Endothelial cell of umbilical vein (primary cell): Measurements from ENCODE around the gene SMG1. TPM values are rescaled to one million over a fixed set of nuclear protein-coding genes. Genes with fewer than 3 reads are reported as not detected.

Experiments used
- BruUV-seq: library from RNA; stranded (reverse); fragments of 400-500 nt; replicated peaks from 2 replicates; lab custom pipeline; 2021; lab: Mats Ljungman, UMichigan
- CTCF ChIA-PET: fragments of 300-600, 350-600 bp; sonication (Branson Sonifier 250); formaldehyde crosslinking; loops from one replicate; lab custom pipeline; 2021; ENCODE audit warnings: antibody characterized with exemption, inconsistent platforms; lab: Charles Lee
- POLR2A ChIA-PET: fragments of 300-600, 350-600 bp; sonication (Branson Sonifier 250); formaldehyde crosslinking; loops from one replicate; lab custom pipeline; 2021; ENCODE audit warnings: antibody characterized with exemption, inconsistent platforms; lab: Charles Lee
- DNase-seq: peaks from one replicate; pipeline ENCODE4 v3.0.0-alpha.2; 2011; ENCODE audit warnings: low read depth, low spot score
- FAIRE-seq: peaks from 2 replicates; lab custom pipeline; 2011; peaks lifted over from hg19 to GRCh38; lab: Jason Lieb, UNC
- H2AFZ ChIP-seq: 2 replicates; pipeline ENCODE4 v1.6.0; 2012; ENCODE audit warnings: low read depth, low read length, control low read depth, inconsistent platforms
- H3K27ac ChIP-seq: 2 replicates; pipeline ENCODE4 v1.5.1; 2011; ENCODE audit warnings: low read depth, mild to moderate bottlenecking, control low read depth, low read length, moderate library complexity; ENCODE audit not compliant: insufficient read depth
- H3K27me3 ChIP-seq, 2 experiments: 2 replicates each; pipeline versions ENCODE4 v1.6.0 to v1.6.1; 2011; ENCODE audit warnings: low read length in 2 of 2, mixed read lengths in 1 of 2; ENCODE audit not compliant: control insufficient read depth in 2 of 2, insufficient read depth in 2 of 2
- H3K36me3 ChIP-seq, 2 experiments: 2 replicates in 1 of 2; 3 replicates in 1 of 2; pipeline ENCODE4 v1.5.1; 2011; ENCODE audit warnings: low read length in 2 of 2, mild to moderate bottlenecking in 1 of 2, moderate library complexity in 1 of 2; ENCODE audit not compliant: control insufficient read depth in 2 of 2, insufficient read depth in 2 of 2; ENCODE audit errors: extremely low read depth in 1 of 2
- H3K4me1 ChIP-seq: 3 replicates; pipeline ENCODE4 v1.5.1; 2011; ENCODE audit warnings: mild to moderate bottlenecking, low read length; ENCODE audit not compliant: control insufficient read depth, insufficient read depth; ENCODE audit errors: extremely low read depth
- H3K4me2 ChIP-seq: 2 replicates; pipeline ENCODE4 v1.6.1; 2011; ENCODE audit warnings: low read length, control low read depth, mixed read lengths; ENCODE audit not compliant: insufficient read depth
- H3K4me3 ChIP-seq, 3 experiments: fragments of 200-600 bp in 1 of 3; sonication (generic), shearing (Covaris generic) in 1 of 3; replicated peaks in 1 of 3; 2 replicates each; pipeline ENCODE4 v1.5.1; 2011 to 2016; ENCODE audit warnings: control low read depth in 3 of 3, low read length in 3 of 3, mild to moderate bottlenecking in 2 of 3, inconsistent platforms in 1 of 3, low read depth in 1 of 3, moderate library complexity in 1 of 3; ENCODE audit not compliant: insufficient read depth in 1 of 3
- H3K79me2 ChIP-seq: 2 replicates; pipeline ENCODE4 v1.6.0; 2012; ENCODE audit warnings: low read length, inconsistent platforms; ENCODE audit not compliant: control insufficient read depth, insufficient read depth
- H3K9ac ChIP-seq: replicated peaks from 2 replicates; pipeline ENCODE3; 2011; ENCODE audit warnings: low read length, control low read depth; ENCODE audit not compliant: insufficient read depth; ENCODE audit errors: extremely low read depth
- H3K9me1 ChIP-seq: replicated peaks from 3 replicates; pipeline ENCODE4 v1.6.0; 2011; ENCODE audit warnings: mild to moderate bottlenecking, low read length; ENCODE audit not compliant: control insufficient read depth, insufficient read depth; ENCODE audit errors: extremely low read depth
- H3K9me3 ChIP-seq: replicated peaks from 2 replicates; pipeline ENCODE4 v1.5.1; 2012; ENCODE audit warnings: low read length, inconsistent platforms; ENCODE audit not compliant: control insufficient read depth, insufficient read depth
- H4K20me1 ChIP-seq: replicated peaks from 2 replicates; pipeline ENCODE3; 2011; ENCODE audit warnings: mild to moderate bottlenecking, low read length; ENCODE audit not compliant: control insufficient read depth, insufficient read depth; ENCODE audit errors: extremely low read depth
- CTCF ChIP-seq, 2 donors: IDR thresholded peaks; 1 replicate in 1 of 2; 2 replicates in 1 of 2; pipeline ENCODE4 v1.5.1; 2011; ENCODE audit warnings: low read length in 2 of 2, mild to moderate bottlenecking in 2 of 2, moderate library complexity in 2 of 2, control low read depth in 1 of 2, inconsistent platforms in 1 of 2, low read depth in 1 of 2; ENCODE audit not compliant: insufficient read depth in 1 of 2; ENCODE audit errors: extremely low read depth in 1 of 2
- EZH2 ChIP-seq: IDR thresholded peaks from 2 replicates; pipeline ENCODE4 v1.6.1; 2012; ENCODE audit warnings: borderline replicate concordance, low read depth, mild to moderate bottlenecking, moderate library complexity, low read length, inconsistent platforms; ENCODE audit not compliant: severe bottlenecking
- FOS ChIP-seq: IDR thresholded peaks from 2 replicates; pipeline ENCODE4 v1.6.1; 2011; ENCODE audit warnings: mild to moderate bottlenecking, low read length, moderate library complexity, borderline replicate concordance; ENCODE audit not compliant: insufficient read depth
- GATA2 ChIP-seq: IDR thresholded peaks from 2 replicates; pipeline ENCODE4 v1.7.0; 2011; ENCODE audit warnings: low read depth, mild to moderate bottlenecking, moderate library complexity, mixed read lengths, low read length; ENCODE audit not compliant: insufficient read length, insufficient read depth
- JUN ChIP-seq: IDR thresholded peaks from 2 replicates; pipeline ENCODE4 v1.6.1; 2011; ENCODE audit warnings: borderline replicate concordance, low read depth; ENCODE audit not compliant: insufficient read length, insufficient read depth
- MAX ChIP-seq: IDR thresholded peaks from 2 replicates; pipeline ENCODE4 v1.6.1; 2011; ENCODE audit not compliant: insufficient read depth, insufficient read length
- MYC ChIP-seq: IDR thresholded peaks from one replicate; pipeline ENCODE4 v1.6.1; 2011; ENCODE audit warnings: mild to moderate bottlenecking, low read depth, low read length
- POLR2A ChIP-seq: IDR thresholded peaks from 2 replicates; pipeline ENCODE4 v1.6.1; 2012; ENCODE audit warnings: low read depth, mild to moderate bottlenecking, control low read depth, low read length
- POLR2AphosphoS5 ChIP-seq: IDR thresholded peaks from 2 replicates; pipeline ENCODE4 v1.6.1; 2012; ENCODE audit warnings: low read depth, mild to moderate bottlenecking, control low read depth, low read length, moderate library complexity; ENCODE audit not compliant: insufficient read depth
- dilution Hi-C: fragments of 300-500 bp; cut with MboI; formaldehyde crosslinking; loops from one replicate; pipeline ENCODE4 v1.15.0; 2019; ENCODE audit warnings: low sequenced_read_pairs; ENCODE audit not compliant: extremely low pct_ligation_motif_present
- intact Hi-C: fragments of 100-400 bp; cut with micrococcal nuclease; formaldehyde crosslinking; loops from one replicate; pipeline ENCODE4 v1.10.0; 2022
- polyA plus RNA-seq, 4 experiments: library from polyadenylated mRNA; depleted of rRNA in 3 of 4; stranded (reverse) in 3 of 4; unstranded in 1 of 4; fragments of >200 nt; gene quantifications; 2 replicates each; pipeline versions ENCODE4 v1.2.1 to v1.2.3, GENCODE V29; 2011 to 2012; ENCODE audit warnings: missing spikeins in 1 of 4
- total RNA-seq: library from RNA; stranded (reverse); gene quantifications from 2 replicates; pipeline ENCODE4 v1.2.3, GENCODE V29; 2021

The SMG1 gene
- total and polyA plus RNA-seq, 2 donors (not counting 3 experiments of a cell fraction or from before 2014, with no cell fraction given): 14.0 to 90.8 TPM

- peaks cover 17 to 32% of the 10 kb centered on the region in 2 experiments for H3K36me3 ChIP-seq
- ChIA-PET CTCF (interaction anchor here (1.0 to 7.2 kb wide), 2 partner anchors 12 to 16 kb away, joined by 3 to 80 read pairs; partner anchors contain the start of gene ARL6IP1), POLR2A (interaction anchor here (0.6 to 6.3 kb wide), 4 partner anchors 10 to 327 kb away, joined by 3 to 81 read pairs (median 8); partner anchors contain the start of gene ARL6IP1)
- H3K4me1 ChIP-seq: peaks cover 41% of the 10 kb centered on the region
- peak within 1 kb of the TSS; percentile 43 for H2AFZ ChIP-seq
- peak within 1 kb of the TSS; percentile 92 for H3K9ac ChIP-seq
- H3K79me2 ChIP-seq: peaks cover 57% of the 10 kb centered on the region
- DNase-seq (peak; percentile 94), FAIRE-seq (peak; percentile 94)
- H3K4me3 ChIP-seq: peak within 1 kb of the TSS; percentile 78 to 97 (median 86)
- BruUV-seq: no TSS peak
- no peaks in the 10 kb centered on the region for H3K27me3 ChIP-seq
- no peaks in the 10 kb centered on the region for H3K9me1 ChIP-seq
- intact Hi-C loops (loop anchor here (1.0 kb wide), 1 partner anchor 11 kb away; the partner anchor contains the start of gene ARL6IP1), dilution Hi-C loops (loop anchor here (25.0 kb wide), 1 partner anchor 322 kb away; the partner anchor contains the start of gene ITPRIPL2)
- peak; percentile 88 for TF ChIP-seq POLR2A
- TF ChIP-seq FOS: no peak
- TF ChIP-seq POLR2AphosphoS5: peak; percentile 93
- H3K27ac ChIP-seq: peak within 1 kb of the TSS; percentile 72
- H3K9me3 ChIP-seq: no peaks in the 10 kb centered on the region
- peaks cover 9% of the 10 kb centered on the region for H4K20me1 ChIP-seq
- peak within 1 kb of the TSS; percentile 86 for H3K4me2 ChIP-seq
These were observed 136.1 kb downstream of the SMG1 start, which contains the start of gene RPS15A for GRCh38 chr16:18789850-18790706. Gene RPS15A (minus strand): TSS chr16:18790334. CDS start chr16:18789113, 1,221 bp downstream.

- TSS peak; percentile 63 for BruUV-seq
- CTCF ChIA-PET: interaction anchor here (1.0 to 7.2 kb wide), 2 partner anchors 13 to 16 kb away, joined by 3 to 80 read pairs; partner anchors contain the start of gene ARL6IP1
- Histone ChIP-seq H3K4me1 (peaks cover 43% of the 10 kb centered on the region), H3K27ac (peak overlapping the region; percentile 72), H3K9me1 (no peaks in the 10 kb centered on the region), H3K9ac (peak overlapping the region; percentile 92), H3K4me3 (peak overlapping the region; percentile 78 to 97 (median 86)), H3K4me2 (peak overlapping the region; percentile 86), H4K20me1 (peaks cover 9% of the 10 kb centered on the region), H3K36me3 (peaks cover 21 to 38% of the 10 kb centered on the region in 2 experiments), H3K79me2 (peaks cover 60% of the 10 kb centered on the region), H2AFZ (no peak overlapping the region), H3K9me3 (no peaks in the 10 kb centered on the region), H3K27me3 (no peaks in the 10 kb centered on the region)
- intact Hi-C loops (no loop called here), dilution Hi-C loops (loop anchor here (25.0 kb wide), 1 partner anchor 323 kb away; the partner anchor contains the start of gene ITPRIPL2)
- POLR2A ChIA-PET: interaction anchor here (2.6 to 6.3 kb wide), 2 partner anchors 11 to 15 kb away, joined by 10 to 81 read pairs; partner anchors contain the start of gene ARL6IP1
- DNase-seq (peak; percentile 51), FAIRE-seq (no peak)
- TF ChIP-seq CTCF (IDR thresholded peaks at IDR 0.05; ENCODE audit: extremely low read depth in 1 of 2, insufficient read depth in 1 of 2, low read depth in 1 of 2, low read length in 2 of 2) (no peak), MYC (no peak), MAX (no peak), GATA2 (no peak), JUN (no peak), POLR2A (no peak), FOS (no peak), POLR2AphosphoS5 (no peak), EZH2 (no peak)
These were observed 136.7 kb downstream of the SMG1 start for GRCh38 chr16:18789515-18789849.
